Skin epidermis (tissue), 12 donors: ENCODE results near the gene BNIP5.

ENCODE experiments used
- H3K27ac ChIP-seq, 21 experiments: fragments of 200-600 bp; sonication (generic) in 11 of 21; one replicate each; pipeline ENCODE4 v1.5.0; 2020; ENCODE audit warnings: mild to moderate bottlenecking in 3 of 21, inconsistent platforms in 2 of 21, moderate library complexity in 2 of 21
- H3K4me3 ChIP-seq, 7 experiments: fragments of 200-600 bp; sonication (generic) in 2 of 7; one replicate each; pipeline ENCODE4 v1.5.0; 2020; ENCODE audit warnings: inconsistent platforms in 2 of 7, mild to moderate bottlenecking in 2 of 7, moderate library complexity in 1 of 7

Gene BNIP5

DNA sequence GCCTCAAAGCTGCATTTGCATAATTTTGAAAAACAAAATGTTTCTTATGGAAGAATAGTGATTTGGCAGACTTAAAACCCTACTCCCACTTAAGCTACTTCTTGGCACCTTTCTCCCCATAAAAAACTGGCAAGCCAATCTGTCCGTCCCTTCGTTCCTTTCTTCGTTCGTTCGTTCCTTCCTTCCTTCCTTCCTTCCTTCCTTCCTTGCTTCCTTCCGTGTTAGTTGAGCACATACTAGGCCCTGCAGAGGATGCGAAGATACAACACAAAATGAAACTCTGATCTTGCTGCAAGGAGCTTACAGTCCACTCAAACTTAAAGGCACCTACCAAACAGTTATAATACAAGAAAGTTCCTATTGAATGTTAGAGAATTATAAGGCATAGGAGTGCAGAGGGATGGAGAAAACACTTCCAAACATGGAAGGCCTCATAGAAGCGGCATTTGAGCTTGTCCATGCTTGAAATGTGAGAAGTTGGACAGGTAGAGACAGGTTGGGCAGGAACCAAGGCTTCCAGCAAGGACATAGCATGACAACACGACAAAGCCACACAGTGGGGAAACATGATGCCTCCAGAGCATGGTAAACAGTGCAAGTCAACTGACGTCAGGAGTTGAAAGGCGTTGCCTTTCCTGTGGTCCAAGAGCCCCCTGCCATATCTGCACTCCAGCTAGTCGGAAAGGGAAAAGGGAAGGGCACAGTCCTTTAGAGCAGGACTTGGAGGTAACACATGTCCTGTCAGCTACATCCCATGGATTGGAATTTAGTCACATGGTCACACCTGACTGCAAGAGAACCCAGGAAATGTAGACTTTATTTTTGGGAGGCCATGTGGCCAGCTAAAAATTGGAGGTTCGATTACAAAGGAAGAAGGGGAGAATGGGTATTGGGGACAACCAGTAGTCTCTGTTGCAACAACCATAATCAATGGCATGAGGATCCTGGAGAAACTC is 59.8 kb downstream of the BNIP5 start:
- Histone ChIP-seq H3K27ac (no peak overlapping the region), H3K4me3 (no peak overlapping the region)

DNA sequence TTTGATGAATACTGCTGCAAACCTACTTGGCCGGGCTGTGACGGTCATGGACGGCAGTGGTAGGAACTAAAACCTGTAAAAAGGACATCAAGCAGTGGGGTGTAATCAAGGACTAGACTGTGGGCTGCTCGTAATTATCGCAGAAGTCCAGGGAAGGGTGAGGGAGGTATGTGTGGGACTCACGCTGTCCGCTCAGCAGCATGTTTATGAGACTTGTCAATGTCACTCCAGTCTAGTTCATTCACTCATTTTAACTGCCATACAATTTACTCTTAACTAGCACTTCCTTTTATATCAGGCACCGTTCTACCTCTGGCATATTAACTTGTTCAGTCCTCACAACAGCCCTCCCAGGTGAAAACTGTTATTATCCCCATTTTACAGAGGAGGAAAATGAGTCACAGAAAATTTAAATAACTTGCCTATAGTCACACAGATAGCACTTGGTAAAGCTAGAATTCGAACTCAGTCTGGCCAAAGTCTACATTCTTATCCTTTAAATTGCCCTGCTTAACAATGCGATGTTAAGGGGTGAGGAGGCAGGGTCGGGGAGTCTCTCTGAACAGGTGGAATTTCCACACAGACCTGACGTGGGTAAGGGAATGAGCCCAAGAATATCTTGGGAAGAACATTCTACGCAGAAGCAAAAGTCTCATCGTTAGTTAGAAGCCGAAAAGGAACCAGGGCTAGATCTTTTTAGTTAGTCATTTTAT is 62.7 kb downstream of the BNIP5 start:
- Histone ChIP-seq H3K4me3 (no peak overlapping the region), H3K27ac (no peak overlapping the region)

DNA sequence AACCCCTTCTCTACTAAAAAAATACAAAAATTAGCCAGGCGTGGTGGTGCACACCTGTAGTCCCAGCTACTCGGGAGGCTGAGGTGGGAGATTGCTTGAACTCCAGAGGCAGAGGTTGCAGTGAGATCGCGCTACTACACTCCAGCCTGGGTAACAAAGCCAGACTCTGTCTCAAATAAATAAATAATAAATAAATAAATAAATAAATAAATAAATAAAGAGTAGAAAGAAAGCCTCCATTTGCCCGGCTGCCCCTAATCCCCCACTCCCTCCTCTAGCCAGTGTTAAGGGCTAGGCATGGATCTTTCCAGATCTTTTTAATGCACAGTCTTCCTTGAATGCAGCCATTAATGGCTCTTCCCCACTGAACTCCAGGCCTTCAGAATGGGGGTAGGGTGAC is 63.6 kb downstream of the BNIP5 start:
- no peak overlapping the region for H3K27ac ChIP-seq
- no peak overlapping the region for H3K4me3 ChIP-seq

DNA sequence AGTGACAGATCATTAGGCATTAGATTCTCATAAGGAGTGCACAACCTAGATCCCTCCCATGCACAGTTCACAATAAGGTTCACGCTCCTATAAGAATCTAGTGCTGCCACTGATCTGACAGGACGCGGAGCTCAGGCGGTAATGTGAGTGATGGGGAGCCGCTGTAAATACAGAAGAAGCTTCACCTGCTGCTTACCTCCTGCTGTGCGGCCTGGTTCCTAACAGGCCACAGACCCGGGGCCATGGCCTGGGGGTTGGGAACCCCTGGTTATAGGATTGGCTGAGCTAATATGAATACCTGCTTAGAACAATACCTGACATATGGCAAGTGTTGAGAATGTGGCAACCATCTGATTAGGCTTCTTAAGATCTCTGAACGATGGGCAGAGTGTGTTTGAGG is 64.5 kb downstream of the BNIP5 start:
- Histone ChIP-seq H3K4me3 (no peak overlapping the region), H3K27ac (no peak overlapping the region)

DNA sequence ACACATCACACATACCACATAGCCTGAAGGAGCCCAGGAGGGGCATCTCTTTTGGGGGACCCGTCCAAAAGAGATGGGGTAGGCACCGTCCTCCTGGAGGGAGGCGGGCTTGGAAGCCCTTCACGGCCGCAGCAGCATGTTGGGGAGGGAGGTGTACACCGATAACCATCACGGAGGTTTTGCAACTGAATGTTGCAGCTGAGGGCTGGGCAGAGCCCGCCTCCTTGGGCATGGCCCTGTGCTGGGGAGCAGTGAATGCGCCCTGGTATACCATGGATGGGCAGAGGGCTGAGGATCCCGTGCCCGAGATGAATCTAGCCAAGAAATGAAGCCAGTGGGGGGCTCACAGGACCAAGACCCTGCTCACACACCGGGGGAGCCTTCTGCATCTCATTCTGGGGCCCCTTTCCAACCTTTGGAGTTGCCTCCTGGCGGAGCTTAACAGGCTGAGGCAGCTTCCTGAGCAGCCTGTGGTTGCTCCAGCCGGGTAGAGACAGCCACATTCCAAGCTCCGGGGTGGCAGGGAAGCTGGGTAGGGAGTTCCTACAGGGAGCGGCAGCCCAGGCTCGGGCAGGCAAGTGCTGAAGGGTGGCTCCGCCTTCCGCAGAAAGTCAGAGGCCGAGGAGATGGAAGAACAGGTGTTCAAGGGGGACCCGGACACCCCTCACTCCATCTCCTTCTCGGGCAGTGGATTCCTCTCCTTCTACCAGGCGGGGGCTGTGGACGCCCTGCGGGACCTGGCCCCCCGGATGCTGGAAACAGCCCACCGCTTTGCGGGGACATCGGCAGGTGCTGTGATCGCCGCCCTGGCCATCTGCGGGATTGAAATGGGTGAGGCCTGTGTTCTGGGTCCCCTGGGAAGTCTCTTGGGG is 66.6 kb downstream of the BNIP5 start, which contains the start of gene PNPLA1:
TSS of gene PNPLA1 (plus strand) at position 227 of the 872 bp plus-strand sequence. CDS start at position 627, 400 bp downstream.
- H3K4me3 ChIP-seq: peak within 1 kb of the TSS in 6 of 7 experiments; percentile 8 to 27 (median 18)
- peak within 1 kb of the TSS in 20 of 21 experiments; percentile 8 to 85 (median 76) for H3K27ac ChIP-seq

DNA sequence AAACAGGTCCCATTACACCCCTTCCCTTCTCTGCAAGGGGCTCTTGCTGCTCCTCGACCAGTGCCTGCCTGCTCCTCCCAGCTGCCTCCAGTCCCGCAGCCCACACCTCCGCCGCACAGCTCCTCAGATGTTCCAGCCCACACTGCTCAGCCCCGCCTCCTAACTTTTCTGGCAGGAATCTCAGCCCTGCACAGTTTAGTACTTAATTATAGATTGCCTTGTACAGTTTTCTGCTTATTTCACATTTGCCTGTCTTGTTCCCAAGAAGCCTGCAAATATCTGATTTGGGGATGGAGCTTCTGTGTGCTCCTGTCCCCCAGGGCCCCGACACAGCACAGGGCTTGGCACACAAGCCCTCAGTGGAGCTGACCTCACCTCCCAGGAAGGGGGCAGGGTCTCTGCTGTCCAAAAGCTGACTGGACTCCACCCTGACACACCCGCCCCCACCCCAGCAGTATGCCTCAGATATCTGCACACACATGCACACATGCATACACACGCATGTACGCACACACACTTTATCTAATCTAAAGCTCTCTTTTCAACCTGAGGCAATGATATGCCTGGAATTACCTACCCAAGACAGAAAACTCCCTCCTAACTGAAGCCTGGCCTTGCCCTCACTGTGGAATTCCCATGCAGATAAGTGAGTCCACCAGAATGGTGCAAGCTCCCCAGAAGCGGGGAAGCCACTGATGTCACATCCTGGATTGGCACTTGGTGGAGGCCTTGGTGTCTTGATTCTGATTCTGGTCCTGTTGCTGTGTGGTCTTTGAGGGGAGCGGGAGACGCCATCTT is 68.0 kb downstream of the BNIP5 start:
- no peak overlapping the region for H3K4me3 ChIP-seq
- H3K27ac ChIP-seq: peak overlapping the region in 16 of 21 experiments; percentile 20 to 85 (median 76)

DNA sequence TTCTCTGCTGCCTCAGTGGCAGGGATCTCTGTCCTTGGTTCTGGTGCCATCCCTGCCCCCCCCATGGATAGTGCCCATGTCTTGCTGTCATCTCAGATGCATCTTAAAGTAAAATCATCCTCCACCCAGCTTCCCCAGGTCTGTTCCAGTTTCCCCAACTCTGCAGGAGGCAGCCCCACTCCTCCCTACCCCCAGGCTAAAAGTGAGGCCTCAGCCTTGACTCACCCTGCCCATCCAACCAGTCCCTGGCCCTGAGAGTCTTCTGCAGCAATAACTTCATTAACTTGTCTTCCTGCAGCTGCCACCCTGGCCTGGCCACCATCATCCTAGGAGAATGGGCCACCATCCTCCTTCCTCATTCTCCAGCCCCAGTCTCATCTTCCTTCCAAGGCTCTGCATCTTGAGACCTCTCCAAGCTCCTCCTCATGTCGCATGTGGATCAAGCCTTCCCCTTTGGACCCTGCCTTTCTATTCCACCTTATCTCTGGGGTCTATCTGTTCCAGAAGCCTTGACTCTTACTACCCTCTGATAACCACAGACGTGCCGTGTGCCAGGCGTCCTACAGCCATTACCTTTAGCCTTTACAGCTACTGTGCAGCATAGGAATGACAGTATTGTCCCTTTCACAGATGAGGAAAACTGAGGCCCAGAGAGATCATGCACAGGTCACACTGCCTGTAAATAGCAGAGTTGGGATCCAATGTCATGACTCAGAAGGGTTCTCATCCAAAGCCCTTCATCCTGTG is 68.8 kb downstream of the BNIP5 start:
- peak overlapping the region in 10 of 21 experiments; percentile 8 to 85 (median 64) for H3K27ac ChIP-seq

DNA sequence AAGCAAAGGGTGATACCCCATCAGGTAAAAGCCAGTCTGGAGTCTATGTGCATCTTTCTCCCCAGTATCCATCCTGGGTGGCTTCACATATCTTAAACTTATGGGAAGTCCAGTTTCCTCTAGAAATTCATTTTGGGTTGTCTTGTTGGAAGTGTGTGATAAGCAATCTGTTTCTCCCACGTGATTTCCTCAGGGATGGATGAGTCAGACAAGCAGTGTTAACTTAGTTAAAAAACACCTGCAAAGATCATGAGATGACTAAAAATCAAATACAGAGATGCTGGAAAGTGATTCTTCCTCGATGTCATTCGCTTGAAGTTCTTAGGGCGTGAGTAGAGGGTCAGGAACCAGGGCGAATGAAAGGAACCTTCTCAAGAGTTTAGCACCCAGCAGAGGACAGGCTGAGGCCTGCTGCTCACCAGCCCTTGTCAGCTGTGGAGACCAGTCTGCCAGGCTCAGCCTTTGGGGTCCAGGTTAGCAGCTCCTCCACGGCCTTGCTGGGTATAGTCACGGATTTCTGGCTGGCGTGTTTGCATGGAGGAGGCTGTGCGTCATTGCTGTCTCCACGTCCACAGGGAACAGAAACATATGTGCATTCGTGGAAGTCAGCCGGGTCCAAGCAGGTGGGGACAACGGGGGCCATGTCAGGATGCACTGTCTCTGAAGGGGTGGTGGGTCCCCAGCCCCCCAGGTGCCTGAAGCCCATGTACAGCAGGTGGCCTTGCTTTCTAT is 69.6 kb downstream of the BNIP5 start:
- Histone ChIP-seq H3K4me3 (no peak overlapping the region), H3K27ac (peak overlapping the region in 9 of 21 experiments; percentile 8 to 65 (median 48))

More for the DNA sequence above, 68.8 kb downstream of the BNIP5 start:
- no peak overlapping the region for H3K4me3 ChIP-seq
